A673 (cell line): ENCODE results near the gene ZBTB25. TPM values are rescaled to one million over a fixed set of nuclear protein-coding genes. Genes with fewer than 3 reads are reported as not detected.

Source experiments
- BruUV-seq: library from RNA; stranded (reverse); fragments of 400-500 nt; replicated peaks from 2 replicates; lab custom pipeline; 2021; lab: Mats Ljungman, UMichigan
- CTCF ChIA-PET: fragments of 300-600 bp; sonication (Branson Sonifier 250); formaldehyde crosslinking; loops from one replicate; lab custom pipeline; 2022; ENCODE audit warnings: antibody characterized with exemption; lab: Charles Lee
- POLR2A ChIA-PET: fragments of 300-600 bp; sonication (Branson Sonifier 250); formaldehyde crosslinking; loops from one replicate; lab custom pipeline; 2022; ENCODE audit warnings: antibody characterized with exemption; ENCODE audit not compliant: low non-redundant PET; lab: Charles Lee
- DNase-seq: peaks from one replicate; pipeline ENCODE4 v3.0.0-alpha.2; 2015; ENCODE audit warnings: low spot score
- H3K27ac ChIP-seq: fragments of 200-600 bp; sonication (generic); 2 replicates; pipeline ENCODE4 v1.5.1; 2016; ENCODE audit warnings: mixed run types, low read depth, mild to moderate bottlenecking, mixed read lengths, antibody characterized with exemption, low read length; ENCODE audit not compliant: poor library complexity, severe bottlenecking
- H3K27me3 ChIP-seq: fragments of 200-600 bp; sonication (generic); replicated peaks from 2 replicates; pipeline ENCODE4 v1.6.1; 2017; ENCODE audit warnings: mixed run types, low read depth, mild to moderate bottlenecking, mixed read lengths, antibody characterized with exemption, low read length; ENCODE audit not compliant: insufficient read depth, poor library complexity
- H3K36me3 ChIP-seq: fragments of 200-600 bp; sonication (generic); 2 replicates; pipeline ENCODE4 v1.6.1; 2016; ENCODE audit warnings: mixed run types, mild to moderate bottlenecking, mixed read lengths, antibody characterized with exemption, low read length; ENCODE audit not compliant: insufficient read depth, poor library complexity, severe bottlenecking
- H3K4me1 ChIP-seq: fragments of 200-600 bp; sonication (generic); 2 replicates; pipeline ENCODE4 v1.6.1; 2017; ENCODE audit warnings: mixed run types, mild to moderate bottlenecking, mixed read lengths, antibody characterized with exemption, low read length; ENCODE audit not compliant: insufficient read depth, poor library complexity, severe bottlenecking
- H3K4me3 ChIP-seq: fragments of 200-600 bp; sonication (generic); 2 replicates; pipeline ENCODE4 v1.5.1; 2016; ENCODE audit warnings: low read depth, mixed run types, mild to moderate bottlenecking, mixed read lengths, low read length; ENCODE audit not compliant: poor library complexity, severe bottlenecking
- H3K9me3 ChIP-seq: fragments of 200-600 bp; sonication (generic); 2 replicates; pipeline ENCODE4 v1.6.1; 2016; ENCODE audit warnings: mixed run types, low read depth, mild to moderate bottlenecking, mixed read lengths, antibody characterized with exemption, low read length; ENCODE audit not compliant: poor library complexity, severe bottlenecking
- CTCF ChIP-seq: fragments of 300-800, 200-600 bp; sonication (generic); conservative IDR thresholded peaks from 2 replicates; pipeline ENCODE4 v1.5.1; 2017; ENCODE audit warnings: low read depth, mild to moderate bottlenecking, antibody characterized with exemption, low read length, moderate library complexity, mixed read lengths
- EZH2 ChIP-seq: fragments of 200-600 bp; sonication (generic); IDR thresholded peaks from 2 replicates; pipeline ENCODE4 v1.6.1; 2017; ENCODE audit warnings: borderline replicate concordance, low read depth, mild to moderate bottlenecking, mixed read lengths, antibody characterized with exemption, low read length; ENCODE audit not compliant: poor library complexity, severe bottlenecking
- intact Hi-C: fragments of 100-400 bp; cut with micrococcal nuclease; formaldehyde crosslinking; loops from one replicate; pipeline ENCODE4 v1.10.0; 2022; ENCODE audit not compliant: unreplicated experiment
- total RNA-seq: library from RNA; stranded (reverse); gene quantifications from 2 replicates; pipeline ENCODE4 v1.2.3, GENCODE V29; 2021

Gene ZBTB25
- total RNA-seq, 1 experiment from 2014 or later, result 11.3 TPM

GRCh38 chr14:64405295-64405694, 98.3 kb downstream of the ZBTB25 start:
- intact Hi-C loops, result no loop called here
- ChIA-PET CTCF (no interaction called here), POLR2A (no interaction called here)
- TF ChIP-seq EZH2 (no peak), CTCF (no peak)
- BruUV-seq, result no TSS peak
- H3K36me3 ChIP-seq, result peaks cover 38% of the 10 kb centered on the region
- DNase-seq, result no peak
- H3K9me3 ChIP-seq, result no peaks in the 10 kb centered on the region
- H3K27me3 ChIP-seq, result no peaks in the 10 kb centered on the region
- H3K4me1 ChIP-seq, result no peaks in the 10 kb centered on the region
- no peak overlapping the region for H3K27ac ChIP-seq
- no peak overlapping the region for H3K4me3 ChIP-seq

- intact Hi-C loops, result no loop called here
- H3K27ac ChIP-seq, result no peak overlapping the region
- H3K27me3 ChIP-seq, result no peaks in the 10 kb centered on the region
- no peak for DNase-seq
- H3K4me1 ChIP-seq, result no peaks in the 10 kb centered on the region
- H3K9me3 ChIP-seq, result no peaks in the 10 kb centered on the region
- BruUV-seq, result no TSS peak
- no peak for TF ChIP-seq CTCF
- no peak for TF ChIP-seq EZH2
- ChIA-PET CTCF (no interaction called here), POLR2A (no interaction called here)
- H3K36me3 ChIP-seq, result peaks cover 31% of the 10 kb centered on the region
- H3K4me3 ChIP-seq, result no peak overlapping the region
Observed at GRCh38 chr14:64401949-64402348, 101.7 kb downstream of the ZBTB25 start.

- Histone ChIP-seq H3K27ac (no peak overlapping the region), H3K9me3 (no peaks in the 10 kb centered on the region), H3K4me1 (no peaks in the 10 kb centered on the region), H3K36me3 (peaks cover 31% of the 10 kb centered on the region), H3K4me3 (no peak overlapping the region), H3K27me3 (no peaks in the 10 kb centered on the region)
- intact Hi-C loops, result no loop called here
- DNase-seq, result no peak
- ChIA-PET POLR2A (interaction anchor here (0.7 kb wide), 1 partner anchor 62 kb away, joined by 3 read pairs; no protein-coding TSS in a partner anchor), CTCF (no interaction called here)
- TF ChIP-seq CTCF, result no peak
- no peak for TF ChIP-seq EZH2
- BruUV-seq, result no TSS peak
Observed at GRCh38 chr14:64400829-64401459, 102.7 kb downstream of the ZBTB25 start.

Other genes starting within 250 kb of the ZBTB25 start
- gene ESR2, start 209.5 kb downstream of the ZBTB25 start, total RNA-seq, result 0.46 and 0.71 TPM in 2 replicates
- 286 and 293 TPM in 2 replicates for gene MTHFD1, start 115.5 kb downstream of the ZBTB25 start, total RNA-seq
- gene AKAP5, start 38.3 kb downstream of the ZBTB25 start, total RNA-seq, result 2.2 and 2.6 TPM in 2 replicates
- gene ZBTB1, start 932 bp upstream of the ZBTB25 start, total RNA-seq, result 34.3 and 37.7 TPM in 2 replicates
- gene HSPA2, start 36.9 kb upstream of the ZBTB25 start, total RNA-seq, result 13.8 and 14.3 TPM in 2 replicates
- 0.34 and 0.61 TPM in 2 replicates for gene PPP1R36, start 46.1 kb upstream of the ZBTB25 start, total RNA-seq
- 29.6 and 39.4 TPM in 2 replicates for gene PLEKHG3, start 200.6 kb upstream of the ZBTB25 start, total RNA-seq